ENCODE data around the gene PRC1. TPM values are rescaled to one million over a fixed set of nuclear protein-coding genes. Genes with fewer than 3 reads are reported as not detected.
A peak's percentile ranks its signal among the peaks of the same experiment; 100 is the strongest.

PRC1 gene
- total RNA-seq, 2 experiments from 2014 or later: 89.2 to 90.3 TPM

DNA sequence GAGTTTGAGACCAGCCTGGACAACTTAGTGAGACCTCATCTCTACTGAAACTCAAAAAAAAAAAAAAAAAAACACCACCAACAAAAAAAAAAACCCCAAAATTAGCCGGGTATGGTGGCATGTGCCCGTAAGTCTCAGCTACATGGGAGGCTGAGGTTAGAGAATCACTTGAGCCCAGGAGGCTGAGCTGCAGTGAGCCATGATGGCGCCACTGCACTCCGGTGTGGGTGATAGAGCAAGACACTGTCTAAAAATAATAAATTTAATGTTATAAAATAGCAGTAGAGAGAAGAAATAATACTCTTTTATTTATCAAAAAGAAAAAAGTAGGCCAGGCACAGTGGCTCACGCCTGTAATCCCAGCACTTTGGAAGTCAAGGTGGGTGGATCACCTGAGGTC, 22.2 kb downstream of the PRC1 start:
- Mint-ChIP-seq H3K27me3 (no peaks in the 10 kb centered on the region), H3K36me3 (peaks cover 35% of the 10 kb centered on the region), H3K27ac (no peak overlapping the region), H3K9me3 (no peaks in the 10 kb centered on the region), H3K4me1 (no peaks in the 10 kb centered on the region), H3K4me3 (no peak overlapping the region)
- DNase-seq: no peak

DNA sequence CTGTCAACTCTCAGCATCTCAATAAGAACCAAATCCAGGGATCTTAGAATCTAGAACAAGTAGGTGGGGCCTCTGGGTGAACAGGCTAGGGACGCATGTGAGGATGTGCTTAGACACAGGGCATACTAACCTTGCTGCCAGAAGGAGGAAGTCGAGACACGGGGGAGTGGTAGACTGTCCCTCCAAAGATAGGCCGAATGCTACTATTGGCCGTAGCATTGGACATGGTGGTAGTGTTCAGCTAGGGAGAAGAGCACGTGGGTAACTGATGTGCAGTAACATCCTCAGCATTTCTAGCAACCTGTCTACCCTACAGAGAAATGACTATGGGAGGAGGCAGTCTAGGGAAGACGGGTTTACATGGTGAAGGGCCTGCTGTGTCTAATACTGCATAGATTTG, 24.1 kb downstream of the PRC1 start:
- DNase-seq: no peak
- no peaks in the 10 kb centered on the region for H3K4me1 Mint-ChIP-seq
- no peaks in the 10 kb centered on the region for H3K9me3 Mint-ChIP-seq
- no peak overlapping the region for H3K4me3 Mint-ChIP-seq
- no peak overlapping the region for H3K27ac Mint-ChIP-seq
- H3K27me3 Mint-ChIP-seq: no peaks in the 10 kb centered on the region
- H3K36me3 Mint-ChIP-seq: peaks cover 31% of the 10 kb centered on the region

DNA sequence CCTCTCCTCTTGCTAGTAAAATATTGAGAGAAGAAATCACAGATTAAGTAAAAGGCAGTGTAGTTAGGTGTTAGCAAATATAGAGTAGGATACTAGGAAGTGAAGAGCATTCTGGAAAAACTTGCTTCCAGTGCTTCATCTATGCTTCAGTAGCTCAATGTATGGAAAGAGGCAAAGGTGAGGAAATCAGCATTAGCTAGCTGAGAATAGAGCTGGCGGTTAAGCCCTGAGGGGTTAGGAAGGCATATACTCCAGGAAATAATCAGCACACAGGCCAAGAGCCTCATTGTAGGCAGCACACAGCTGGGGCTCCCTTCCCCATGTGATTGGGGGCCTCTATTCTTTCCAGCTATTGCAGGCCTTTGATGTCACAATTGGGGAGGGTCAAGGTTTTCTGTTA, 25.9 kb downstream of the PRC1 start:
- no peak for DNase-seq
- no peak overlapping the region for H3K27ac Mint-ChIP-seq
- no peaks in the 10 kb centered on the region for H3K9me3 Mint-ChIP-seq
- no peaks in the 10 kb centered on the region for H3K27me3 Mint-ChIP-seq
- peaks cover 24% of the 10 kb centered on the region for H3K36me3 Mint-ChIP-seq
- H3K4me3 Mint-ChIP-seq: no peak overlapping the region
- no peaks in the 10 kb centered on the region for H3K4me1 Mint-ChIP-seq

DNA sequence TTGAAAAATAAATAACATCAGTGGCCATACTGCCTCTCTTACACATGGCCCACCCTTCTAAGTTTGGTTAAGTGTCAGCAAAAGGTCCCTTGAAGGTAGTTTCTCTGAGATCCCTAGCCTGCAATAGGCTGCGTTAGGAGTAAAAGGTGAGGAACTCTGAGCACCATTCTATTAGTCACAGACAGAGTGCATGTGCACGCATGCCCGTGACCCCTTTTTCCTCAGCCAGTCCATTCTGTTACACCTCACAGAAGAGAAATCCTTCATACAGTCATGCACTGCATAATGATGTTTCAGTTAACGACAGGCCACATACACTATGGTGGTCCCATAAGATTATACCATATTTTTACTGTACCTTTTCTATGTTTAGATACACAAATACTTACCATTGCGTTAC, 27.1 kb downstream of the PRC1 start:
- no peak overlapping the region for H3K27ac Mint-ChIP-seq
- H3K36me3 Mint-ChIP-seq: peaks cover 23% of the 10 kb centered on the region
- H3K27me3 Mint-ChIP-seq: no peaks in the 10 kb centered on the region
- H3K9me3 Mint-ChIP-seq: no peaks in the 10 kb centered on the region
- H3K4me1 Mint-ChIP-seq: no peaks in the 10 kb centered on the region
- H3K4me3 Mint-ChIP-seq: no peak overlapping the region
- DNase-seq: no peak

DNA sequence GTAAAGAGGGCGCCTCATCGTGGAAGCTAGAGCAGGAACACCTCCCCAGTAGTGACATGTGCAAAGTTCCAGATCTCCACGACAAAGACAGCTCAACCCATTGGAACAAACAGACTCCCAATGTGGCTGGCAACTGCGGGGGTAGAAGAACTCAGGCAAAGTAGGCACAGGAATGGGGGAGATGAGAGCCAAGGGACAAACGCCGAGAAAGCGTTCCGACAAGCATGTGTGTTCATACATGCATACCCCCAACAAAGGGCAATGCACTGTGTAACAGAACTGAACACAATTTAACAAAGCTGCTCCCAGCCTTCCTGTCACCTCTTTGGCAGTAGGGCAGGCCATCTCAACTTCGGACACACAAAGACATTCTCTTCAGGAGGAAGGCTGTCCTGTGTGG, 28.1 kb downstream of the PRC1 start:
- no peak overlapping the region for H3K4me3 Mint-ChIP-seq

DNA sequence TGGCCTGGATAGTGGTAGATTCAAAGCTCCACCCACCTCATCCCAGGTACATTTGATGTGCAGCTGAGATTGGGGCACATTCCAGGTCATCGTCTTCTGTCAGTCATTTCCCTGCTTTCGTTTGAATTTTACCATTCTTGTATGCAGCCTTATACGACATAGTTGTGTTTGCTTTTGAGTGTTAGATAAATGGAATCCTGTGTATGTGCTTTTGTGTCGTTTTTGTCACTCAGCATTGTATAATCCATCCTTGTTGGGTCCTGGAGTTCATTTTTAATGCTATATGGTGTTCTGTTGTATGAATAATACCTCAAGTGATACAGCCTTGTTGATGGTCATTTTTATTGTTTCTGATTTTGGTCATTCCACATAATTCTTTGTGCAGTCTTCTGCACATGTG, 32.3 kb downstream of the PRC1 start:
- H3K4me1 Mint-ChIP-seq: no peaks in the 10 kb centered on the region
- no peak overlapping the region for H3K4me3 Mint-ChIP-seq
- no peak overlapping the region for H3K27ac Mint-ChIP-seq
- H3K9me3 Mint-ChIP-seq: no peaks in the 10 kb centered on the region
- peaks cover 25% of the 10 kb centered on the region for H3K36me3 Mint-ChIP-seq
- H3K27me3 Mint-ChIP-seq: no peaks in the 10 kb centered on the region
- DNase-seq: no peak

More for the DNA sequence above, 28.1 kb downstream of the PRC1 start:
- peaks cover 25% of the 10 kb centered on the region for H3K36me3 Mint-ChIP-seq
- H3K27ac Mint-ChIP-seq: no peak overlapping the region
- DNase-seq: no peak
- no peaks in the 10 kb centered on the region for H3K4me1 Mint-ChIP-seq
- no peaks in the 10 kb centered on the region for H3K27me3 Mint-ChIP-seq
- H3K9me3 Mint-ChIP-seq: no peaks in the 10 kb centered on the region

DNA sequence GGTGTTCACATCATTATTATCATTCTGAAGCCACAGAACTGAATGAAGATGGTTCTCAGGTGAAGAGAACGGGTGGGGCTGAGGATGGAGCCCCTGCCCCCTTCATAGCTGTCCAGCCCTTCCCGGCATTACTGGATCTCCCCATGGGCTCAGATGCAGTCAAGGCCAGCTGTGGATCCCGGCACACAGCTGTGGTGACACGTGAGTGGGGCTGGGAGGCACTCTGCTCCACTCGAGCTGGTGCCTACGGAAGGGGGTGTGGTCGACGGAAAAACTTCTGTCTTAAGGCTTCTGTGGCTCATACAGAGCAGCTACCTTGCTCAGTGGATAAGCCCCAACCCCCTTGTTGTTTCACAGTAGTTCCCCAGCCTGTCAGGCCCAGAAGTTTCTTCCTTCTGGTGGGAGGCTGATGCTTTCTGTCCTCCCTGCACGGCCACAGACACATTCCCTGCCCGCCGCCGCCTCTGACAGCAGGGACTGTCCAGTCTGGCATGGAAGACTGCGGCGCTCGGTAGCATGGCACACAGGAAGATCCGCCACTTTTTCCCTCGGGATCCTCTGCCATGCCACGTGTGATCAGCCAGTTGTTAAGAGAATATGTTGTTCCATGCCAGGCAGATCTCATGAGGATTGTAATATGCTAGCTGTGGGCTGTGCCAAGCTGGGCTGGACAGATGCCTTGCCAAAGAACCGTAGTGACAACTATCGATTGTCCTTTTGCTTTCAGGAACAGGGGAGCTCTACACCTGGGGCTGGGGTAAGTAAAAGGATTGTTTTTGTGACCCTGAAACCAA, 33.8 kb downstream of the PRC1 start:
- peaks cover 29% of the 10 kb centered on the region for H3K36me3 Mint-ChIP-seq
- no peak overlapping the region for H3K27ac Mint-ChIP-seq
- H3K27me3 Mint-ChIP-seq: no peaks in the 10 kb centered on the region
- no peaks in the 10 kb centered on the region for H3K9me3 Mint-ChIP-seq
- peaks cover 3% of the 10 kb centered on the region for H3K4me1 Mint-ChIP-seq
- H3K4me3 Mint-ChIP-seq: no peak overlapping the region
- DNase-seq: no peak

DNA sequence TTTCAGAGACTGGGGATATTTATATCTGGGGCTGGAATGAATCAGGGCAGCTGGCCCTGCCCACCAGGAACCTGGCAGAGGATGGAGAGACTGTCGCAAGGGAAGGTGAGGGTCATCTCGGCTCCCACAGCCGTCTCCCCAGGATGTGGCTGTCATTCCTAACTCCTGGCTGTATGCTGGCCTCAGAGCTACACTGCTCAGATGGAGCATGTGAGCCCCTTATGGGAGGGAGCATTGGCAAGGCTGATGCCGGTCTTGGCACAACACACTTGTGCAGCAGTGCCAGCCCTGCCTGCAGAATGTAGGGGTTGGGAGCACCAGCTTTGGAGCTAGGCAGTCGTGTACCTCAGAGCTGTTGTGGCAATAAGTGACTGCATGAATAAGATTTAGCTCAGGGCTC, 34.4 kb downstream of the PRC1 start:
- no peak overlapping the region for H3K4me3 Mint-ChIP-seq
- H3K27ac Mint-ChIP-seq: no peak overlapping the region
- H3K9me3 Mint-ChIP-seq: no peaks in the 10 kb centered on the region
- no peak for DNase-seq
- H3K4me1 Mint-ChIP-seq: peaks cover 3% of the 10 kb centered on the region
- H3K36me3 Mint-ChIP-seq: peaks cover 28% of the 10 kb centered on the region
- H3K27me3 Mint-ChIP-seq: no peaks in the 10 kb centered on the region

DNA sequence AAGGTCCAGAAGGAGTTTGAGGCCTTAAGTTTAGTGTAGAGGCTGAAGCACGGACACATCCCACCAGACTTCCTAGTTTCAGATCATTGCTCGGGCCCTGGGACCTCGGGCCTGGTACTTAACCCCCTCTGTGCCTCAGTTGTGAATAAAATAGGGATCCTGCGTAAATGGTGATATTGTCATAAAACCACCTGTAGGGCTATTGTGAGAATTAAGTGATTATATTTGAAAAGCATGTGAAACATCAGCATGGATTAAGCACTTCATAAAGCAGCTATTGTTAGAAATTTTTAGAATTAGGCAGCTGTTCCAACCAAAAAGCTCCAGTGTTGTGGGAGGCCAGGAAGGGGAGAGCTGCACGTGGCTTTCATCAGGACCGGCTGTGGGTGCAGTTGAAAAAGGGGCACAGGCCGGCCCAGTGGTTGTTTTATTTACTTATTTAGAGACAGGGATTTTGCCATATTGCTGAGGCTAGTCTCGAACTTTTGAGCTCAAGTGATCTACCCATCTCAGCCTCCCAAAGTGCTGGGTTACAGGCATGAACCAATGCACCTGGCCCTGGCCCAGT, 35.2 kb downstream of the PRC1 start:
- H3K36me3 Mint-ChIP-seq: peaks cover 28% of the 10 kb centered on the region
- peaks cover 3% of the 10 kb centered on the region for H3K4me1 Mint-ChIP-seq
- no peaks in the 10 kb centered on the region for H3K9me3 Mint-ChIP-seq
- DNase-seq: no peak
- no peak overlapping the region for H3K27ac Mint-ChIP-seq
- H3K27me3 Mint-ChIP-seq: no peaks in the 10 kb centered on the region
- no peak overlapping the region for H3K4me3 Mint-ChIP-seq

DNA sequence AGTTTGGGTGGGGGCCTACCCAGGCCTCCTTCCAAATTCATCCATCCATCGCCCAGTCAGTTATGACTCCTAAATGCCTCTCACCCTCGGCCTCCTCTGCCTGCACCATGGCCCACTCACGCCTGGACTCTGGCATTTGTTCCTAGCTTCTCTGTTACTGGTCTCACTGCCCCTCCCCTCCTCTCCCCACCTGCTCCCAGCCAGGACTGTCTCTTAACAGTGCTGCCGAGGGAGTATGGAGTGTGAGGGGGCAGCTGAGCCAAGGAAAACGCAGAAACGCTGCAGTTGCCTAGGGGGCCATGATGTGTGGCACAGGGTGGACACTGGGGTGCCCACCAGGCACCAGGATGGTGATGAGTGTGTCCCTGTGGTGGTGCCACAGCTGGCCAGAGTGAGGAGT, 36.5 kb downstream of the PRC1 start:
- DNase-seq: no peak
- H3K4me1 Mint-ChIP-seq: peaks cover 3% of the 10 kb centered on the region
- H3K4me3 Mint-ChIP-seq: peak overlapping the region; percentile 59
- H3K27ac Mint-ChIP-seq: no peak overlapping the region
- no peaks in the 10 kb centered on the region for H3K9me3 Mint-ChIP-seq
- H3K36me3 Mint-ChIP-seq: peaks cover 30% of the 10 kb centered on the region
- no peaks in the 10 kb centered on the region for H3K27me3 Mint-ChIP-seq

DNA sequence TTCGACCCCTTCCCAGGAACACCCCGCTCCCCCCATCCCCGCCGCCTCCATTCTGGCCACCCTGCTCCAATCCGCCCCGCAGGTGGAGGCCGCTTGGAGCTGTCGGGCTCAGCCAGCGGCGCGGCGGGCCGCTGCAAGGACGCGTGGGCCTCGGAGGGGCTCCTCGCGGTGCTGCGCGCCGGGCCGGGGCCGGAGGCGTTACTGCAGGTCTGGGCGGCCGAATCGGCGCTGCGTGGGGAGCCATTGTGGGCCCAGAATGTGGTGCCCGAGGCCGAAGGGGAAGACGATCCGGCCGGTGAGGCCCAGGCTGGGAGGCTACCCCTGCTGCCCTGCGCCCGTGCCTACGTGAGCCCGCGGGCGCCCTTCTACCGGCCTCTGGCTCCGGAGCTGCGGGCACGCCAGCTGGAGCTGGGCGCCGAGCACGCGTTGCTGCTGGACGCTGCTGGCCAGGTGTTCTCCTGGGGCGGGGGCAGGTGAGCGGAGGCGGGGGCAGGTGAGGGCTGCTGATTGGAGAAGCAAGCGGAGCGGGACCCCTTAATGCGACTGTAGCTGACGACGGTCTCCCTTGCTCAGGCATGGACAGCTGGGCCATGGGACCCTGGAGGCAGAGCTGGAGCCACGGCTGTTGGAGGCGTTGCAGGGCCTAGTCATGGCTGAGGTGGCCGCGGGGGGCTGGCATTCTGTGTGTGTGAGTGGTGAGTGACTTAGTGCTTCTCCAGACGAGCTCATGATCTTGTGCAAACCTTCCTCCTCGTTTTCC, 37.1 kb downstream of the PRC1 start:
- Mint-ChIP-seq H3K9me3 (no peaks in the 10 kb centered on the region), H3K27ac (no peak overlapping the region), H3K4me3 (peak overlapping the region; percentile 84), H3K27me3 (no peaks in the 10 kb centered on the region), H3K4me1 (peaks cover 3% of the 10 kb centered on the region), H3K36me3 (peaks cover 30% of the 10 kb centered on the region)
- no peak for DNase-seq

DNA sequence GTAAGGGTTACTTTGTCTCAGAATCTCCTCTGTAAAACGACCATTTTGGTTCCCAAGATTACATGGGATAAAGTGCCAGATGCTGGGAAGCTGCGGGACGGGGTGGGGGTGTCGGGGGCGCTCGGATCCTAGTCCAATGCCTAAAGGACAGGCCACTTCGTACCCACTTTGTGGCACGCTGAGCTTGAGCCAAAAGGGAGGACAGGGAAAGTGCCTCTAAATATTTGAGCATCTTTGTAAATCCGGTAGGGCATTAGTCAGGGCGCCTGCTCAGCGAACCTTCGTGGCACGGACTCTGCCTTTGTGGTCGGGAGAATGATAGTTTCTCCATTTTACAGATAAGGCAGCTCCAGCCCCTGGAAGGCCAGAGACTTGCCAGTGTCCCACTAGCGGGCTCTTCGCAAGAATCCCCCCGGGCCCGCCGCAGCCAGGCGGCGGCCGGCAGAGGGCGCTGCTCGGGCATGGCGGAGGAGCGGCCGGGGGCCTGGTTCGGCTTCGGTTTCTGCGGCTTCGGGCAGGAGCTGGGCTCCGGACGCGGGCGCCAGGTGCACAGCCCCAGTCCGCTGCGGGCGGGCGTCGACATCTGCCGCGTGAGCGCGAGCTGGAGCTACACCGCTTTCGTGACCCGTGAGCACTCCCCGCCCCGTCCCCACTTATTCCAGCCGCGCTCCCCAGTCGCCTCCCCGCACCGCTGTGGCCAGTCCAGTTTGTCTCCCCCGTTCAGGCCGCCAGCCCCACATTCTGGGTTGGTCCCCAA, 37.9 kb downstream of the PRC1 start:
- H3K36me3 Mint-ChIP-seq: peaks cover 32% of the 10 kb centered on the region
- no peaks in the 10 kb centered on the region for H3K9me3 Mint-ChIP-seq
- peaks cover 3% of the 10 kb centered on the region for H3K4me1 Mint-ChIP-seq
- DNase-seq: peak; percentile 73
- H3K27ac Mint-ChIP-seq: peak overlapping the region; percentile 95
- H3K27me3 Mint-ChIP-seq: no peaks in the 10 kb centered on the region
- peak overlapping the region; percentile 84 for H3K4me3 Mint-ChIP-seq

DNA sequence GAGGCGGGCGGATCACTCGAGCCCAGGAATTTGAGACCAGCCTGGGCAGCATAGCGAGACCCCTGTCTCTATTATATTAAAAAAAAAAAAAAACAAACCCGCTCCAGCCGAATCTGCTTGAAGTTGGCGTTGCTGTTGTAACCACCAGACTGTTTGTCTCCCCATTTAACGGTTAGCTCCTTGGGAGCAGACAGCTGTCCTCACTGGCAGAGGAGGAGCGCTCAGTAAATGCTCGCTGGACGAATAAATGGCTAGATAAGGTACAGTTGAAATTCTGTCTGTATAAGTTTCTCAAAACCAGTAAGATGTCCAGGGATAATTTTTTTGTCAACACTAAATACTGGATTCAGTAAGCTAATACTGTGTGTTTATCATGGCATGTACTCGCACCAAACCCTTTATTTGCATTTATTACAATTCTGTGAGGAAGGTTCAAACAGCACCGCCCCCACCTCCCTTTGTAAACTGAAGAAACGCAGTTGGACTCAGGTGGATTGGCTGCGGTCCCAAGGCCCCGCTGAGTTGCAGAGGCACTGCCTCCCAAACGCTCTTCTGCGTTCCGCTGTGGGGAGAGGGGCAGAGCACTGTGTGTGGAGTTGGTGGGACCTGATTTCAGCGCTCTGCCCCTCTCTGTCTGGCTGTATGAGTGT, 38.6 kb downstream of the PRC1 start:
- Mint-ChIP-seq H3K9me3 (no peaks in the 10 kb centered on the region), H3K4me1 (peaks cover 3% of the 10 kb centered on the region), H3K27ac (peak overlapping the region; percentile 95), H3K36me3 (peaks cover 33% of the 10 kb centered on the region), H3K4me3 (peak overlapping the region; percentile 84), H3K27me3 (no peaks in the 10 kb centered on the region)
- no peak for DNase-seq

DNA sequence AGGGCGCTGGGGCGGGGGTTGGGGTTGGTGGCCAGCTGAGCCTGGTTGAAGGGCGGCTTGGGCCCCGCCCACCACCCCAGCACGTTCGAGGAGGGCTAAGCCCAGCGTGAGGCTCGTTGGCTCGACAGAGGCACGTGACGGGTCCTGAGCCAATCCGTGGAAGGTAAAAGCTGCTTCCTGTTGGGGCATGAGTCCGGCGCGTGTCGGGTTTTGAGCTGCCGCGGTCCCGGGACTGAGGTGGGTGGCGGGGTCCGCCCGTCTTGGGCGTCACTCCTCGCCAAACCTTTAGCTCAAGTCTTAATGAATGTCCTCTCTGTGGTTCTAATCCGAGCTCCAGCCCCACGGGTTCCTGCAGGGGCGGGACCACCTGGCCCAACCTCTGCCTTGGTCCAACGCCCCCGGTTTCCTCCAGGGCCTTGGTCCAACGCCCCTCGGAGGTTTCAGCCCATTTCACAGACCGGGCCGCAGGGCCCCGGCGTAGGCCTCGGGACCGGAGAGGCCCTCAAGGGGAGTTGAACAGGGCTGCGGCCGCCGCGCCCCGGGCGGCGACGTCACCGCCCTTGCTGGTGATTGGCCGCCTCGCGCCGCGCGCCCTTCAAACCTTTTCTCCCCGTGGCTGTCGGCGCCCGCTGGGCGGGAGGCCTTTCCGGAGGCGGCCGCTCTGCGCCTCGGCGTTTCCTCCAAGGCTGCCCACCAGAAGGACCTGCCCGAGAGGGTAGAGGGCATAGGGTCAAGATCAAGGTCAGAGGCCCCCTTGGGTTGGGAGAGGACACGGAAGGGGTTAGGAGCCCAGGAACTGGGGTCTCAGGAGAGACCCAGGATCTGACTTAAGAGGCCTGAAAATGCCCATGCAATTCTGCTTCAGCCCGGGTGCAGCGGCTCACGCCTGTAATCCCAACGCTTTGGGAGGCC, 39.4 kb downstream of the PRC1 start, which contains the start of gene RCCD1:
Gene RCCD1 (plus strand): TSS at position 173 of the 912 bp plus-strand sequence. CDS start 1,851 bp downstream, outside the sequence.
- peaks cover 33% of the 10 kb centered on the region for H3K36me3 Mint-ChIP-seq
- H3K9me3 Mint-ChIP-seq: no peaks in the 10 kb centered on the region
- peak; percentile 92 for DNase-seq
- peak within 1 kb of the TSS; percentile 84 for H3K4me3 Mint-ChIP-seq
- no peaks in the 10 kb centered on the region for H3K27me3 Mint-ChIP-seq
- H3K27ac Mint-ChIP-seq: peak within 1 kb of the TSS; percentile 95
- H3K4me1 Mint-ChIP-seq: peaks cover 3% of the 10 kb centered on the region
